Heart left ventricle (tissue), 13 donors: ENCODE measurements around the gene MOSPD3.

Source experiments
- POLR2A ChIP-seq, 2 donors: fragments of 450-650 bp; IDR thresholded peaks; one replicate each; pipeline ENCODE4 v1.6.1; 2017; ENCODE audit warnings: antibody characterized with exemption in 2 of 2, mild to moderate bottlenecking in 2 of 2, moderate library complexity in 2 of 2
- TF ChIP-seq, protein P1 (sequence below), 12 donors: fragments of 200-600 bp; sonication (generic) in 4 of 12; IDR thresholded peaks; one replicate each; pipeline versions ENCODE4 v1.5.0 to v1.8.0; 2018 to 2022; ENCODE audit warnings: antibody characterized with exemption in 12 of 12, mild to moderate bottlenecking in 5 of 12
- donor health status: ischemic (EF 13 %, LVEDD 7.1; RV severe dilation, severe dysfunction).
- donor health status: DM: no; HTN: yes; CAD: no.
- donor health status: DM: no; HTN: no; CAD: no.
- donor health status: ischemic (EF 25% LVEDD 6.9; RV normal size, moderate dysfunction).
- donor health status: ischemic (EF 25% LVEDD 5.7; RV mildly dilated, moderate dysfunction).
- donor health status: ischemic (EF 35%, LVEDD 5.7; RV mildly dilated, moderate dysfunction).
- donor health status: nonischemic (EF 11% LVEDD 7.7; RV severe dilation, severe dysfunction).
- donor health status: DM: yes; HTN: yes; CAD: no.
- donor health status: PGD.
- donor health status: ischemic (EF 29% LVEDD 5.4; RV normal size, mild dysfunction).
- donor health status: nonischemic (EF 23%, LVEDD 6.1; RV moderate dilation, normal function).

DNA sequence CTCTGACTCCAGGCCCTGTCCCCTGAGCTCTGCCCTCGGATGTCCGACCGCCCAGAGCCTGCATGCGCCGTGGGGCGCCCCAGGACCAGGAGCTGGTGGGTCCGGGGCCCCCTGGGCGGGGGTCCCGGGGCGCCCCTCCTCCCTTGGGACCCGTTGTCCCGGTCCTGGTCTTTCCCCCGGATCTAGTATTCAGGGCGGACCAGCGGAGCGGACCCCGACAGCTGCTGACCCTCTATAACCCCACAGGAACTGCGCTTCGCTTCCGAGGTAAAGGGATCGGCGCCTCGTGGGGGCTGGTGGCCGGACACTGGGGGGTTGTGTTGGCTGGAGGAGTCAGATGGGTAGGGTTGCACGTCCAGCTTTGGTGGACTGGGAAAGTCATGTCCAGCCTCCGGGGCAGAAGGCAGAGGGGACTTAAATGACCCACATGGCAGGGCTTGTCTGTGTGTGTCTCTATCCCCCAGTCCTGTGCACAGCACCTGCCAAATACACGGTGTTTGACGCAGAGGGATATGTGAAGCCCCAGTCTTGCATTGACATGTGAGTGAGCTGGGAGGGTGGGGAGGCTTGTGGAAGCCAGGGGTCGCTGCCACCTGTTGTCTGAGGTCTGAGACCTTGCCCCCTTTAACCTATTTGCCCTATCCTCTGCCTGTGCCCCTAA lies 520 bp downstream of the MOSPD3 start:
- TF ChIP-seq, protein P1, sequence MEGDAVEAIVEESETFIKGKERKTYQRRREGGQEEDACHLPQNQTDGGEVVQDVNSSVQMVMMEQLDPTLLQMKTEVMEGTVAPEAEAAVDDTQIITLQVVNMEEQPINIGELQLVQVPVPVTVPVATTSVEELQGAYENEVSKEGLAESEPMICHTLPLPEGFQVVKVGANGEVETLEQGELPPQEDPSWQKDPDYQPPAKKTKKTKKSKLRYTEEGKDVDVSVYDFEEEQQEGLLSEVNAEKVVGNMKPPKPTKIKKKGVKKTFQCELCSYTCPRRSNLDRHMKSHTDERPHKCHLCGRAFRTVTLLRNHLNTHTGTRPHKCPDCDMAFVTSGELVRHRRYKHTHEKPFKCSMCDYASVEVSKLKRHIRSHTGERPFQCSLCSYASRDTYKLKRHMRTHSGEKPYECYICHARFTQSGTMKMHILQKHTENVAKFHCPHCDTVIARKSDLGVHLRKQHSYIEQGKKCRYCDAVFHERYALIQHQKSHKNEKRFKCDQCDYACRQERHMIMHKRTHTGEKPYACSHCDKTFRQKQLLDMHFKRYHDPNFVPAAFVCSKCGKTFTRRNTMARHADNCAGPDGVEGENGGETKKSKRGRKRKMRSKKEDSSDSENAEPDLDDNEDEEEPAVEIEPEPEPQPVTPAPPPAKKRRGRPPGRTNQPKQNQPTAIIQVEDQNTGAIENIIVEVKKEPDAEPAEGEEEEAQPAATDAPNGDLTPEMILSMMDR (IDR thresholded peaks at IDR 0.05): peak in 1 of 12 donors; percentile 7
- no peak for TF ChIP-seq POLR2A (IDR thresholded peaks at IDR 0.05)
